Common myeloid progenitor, CD34-positive (primary cell): ENCODE measurements around the gene SLC7A8.

Source experiments
- CTCF ChIA-PET: fragments of 350-600 bp; sonication (Branson Sonifier 250); formaldehyde crosslinking; loops from one replicate; lab custom pipeline; 2021; ENCODE audit warnings: antibody characterized with exemption; lab: Charles Lee
- POLR2A ChIA-PET: fragments of 350-600 bp; sonication (Branson Sonifier 250); formaldehyde crosslinking; loops from one replicate; lab custom pipeline; 2021; ENCODE audit warnings: antibody characterized with exemption; lab: Charles Lee
- DNase-seq, 3 donors: peaks; one replicate each; pipeline versions ENCODE4 v3.0.0 to v3.0.0-alpha.2; 2013
- H3K27ac ChIP-seq, 2 experiments: 1 replicate in 1 of 2; 2 replicates in 1 of 2; pipeline ENCODE4 v1.7.0; 2013; ENCODE audit warnings: inconsistent platforms in 2 of 2, low read length in 2 of 2, mild to moderate bottlenecking in 2 of 2, low read depth in 1 of 2, moderate library complexity in 1 of 2; ENCODE audit not compliant: severe bottlenecking in 2 of 2, insufficient read depth in 1 of 2, poor library complexity in 1 of 2
- H3K27me3 ChIP-seq, 5 experiments: replicated peaks in 2 of 5; 1 replicate in 3 of 5; 2 replicates in 2 of 5; pipeline versions ENCODE4 v1.6.1 to v1.7.0; 2013; ENCODE audit warnings: low read length in 4 of 5, mild to moderate bottlenecking in 2 of 5, moderate library complexity in 2 of 5, inconsistent platforms in 1 of 5; ENCODE audit not compliant: insufficient read depth in 5 of 5, control insufficient read depth in 4 of 5
- H3K36me3 ChIP-seq, 4 experiments: 1 replicate in 2 of 4; 2 replicates in 2 of 4; pipeline versions ENCODE4 v1.6.1 to v1.7.0; 2013; ENCODE audit warnings: low read length in 3 of 4, control low read depth in 1 of 4, mild to moderate bottlenecking in 1 of 4; ENCODE audit not compliant: control insufficient read depth in 4 of 4, insufficient read depth in 4 of 4
- H3K4me1 ChIP-seq, 4 experiments: 1 replicate in 3 of 4; 2 replicates in 1 of 4; pipeline versions ENCODE4 v1.6.1 to v1.7.1; 2013; ENCODE audit warnings: low read length in 3 of 4, mild to moderate bottlenecking in 3 of 4, control low read depth in 1 of 4, inconsistent platforms in 1 of 4, moderate library complexity in 1 of 4; ENCODE audit not compliant: control insufficient read depth in 4 of 4, insufficient read depth in 4 of 4; ENCODE audit errors: control extremely low read depth in 1 of 4
- H3K4me3 ChIP-seq, 7 experiments: 1 replicate in 4 of 7; 2 replicates in 3 of 7; pipeline versions ENCODE4 v1.5.1 to v1.7.0; 2013; ENCODE audit warnings: mild to moderate bottlenecking in 7 of 7, low read length in 6 of 7, moderate library complexity in 6 of 7, inconsistent platforms in 2 of 7, low read depth in 2 of 7, control low read depth in 1 of 7; ENCODE audit not compliant: insufficient read depth in 4 of 7, control insufficient read depth in 1 of 7; ENCODE audit errors: extremely low read depth in 1 of 7
- H3K9me3 ChIP-seq, 5 experiments: 1 replicate in 4 of 5; 2 replicates in 1 of 5; pipeline versions ENCODE4 v1.6.1 to v1.7.1; 2013; ENCODE audit warnings: low read length in 4 of 5, mild to moderate bottlenecking in 2 of 5, inconsistent platforms in 1 of 5, low read depth in 1 of 5, moderate library complexity in 1 of 5; ENCODE audit not compliant: control insufficient read depth in 4 of 5, insufficient read depth in 2 of 5; ENCODE audit errors: control extremely low read depth in 1 of 5
- WGBS: methylation state at CpG from one replicate; pipeline ENCODE4 v1.1.5; 2013; ENCODE audit not compliant: insufficient coverage; 5-methylcytosine and 5-hydroxymethylcytosine counted together

Gene SLC7A8

DNA sequence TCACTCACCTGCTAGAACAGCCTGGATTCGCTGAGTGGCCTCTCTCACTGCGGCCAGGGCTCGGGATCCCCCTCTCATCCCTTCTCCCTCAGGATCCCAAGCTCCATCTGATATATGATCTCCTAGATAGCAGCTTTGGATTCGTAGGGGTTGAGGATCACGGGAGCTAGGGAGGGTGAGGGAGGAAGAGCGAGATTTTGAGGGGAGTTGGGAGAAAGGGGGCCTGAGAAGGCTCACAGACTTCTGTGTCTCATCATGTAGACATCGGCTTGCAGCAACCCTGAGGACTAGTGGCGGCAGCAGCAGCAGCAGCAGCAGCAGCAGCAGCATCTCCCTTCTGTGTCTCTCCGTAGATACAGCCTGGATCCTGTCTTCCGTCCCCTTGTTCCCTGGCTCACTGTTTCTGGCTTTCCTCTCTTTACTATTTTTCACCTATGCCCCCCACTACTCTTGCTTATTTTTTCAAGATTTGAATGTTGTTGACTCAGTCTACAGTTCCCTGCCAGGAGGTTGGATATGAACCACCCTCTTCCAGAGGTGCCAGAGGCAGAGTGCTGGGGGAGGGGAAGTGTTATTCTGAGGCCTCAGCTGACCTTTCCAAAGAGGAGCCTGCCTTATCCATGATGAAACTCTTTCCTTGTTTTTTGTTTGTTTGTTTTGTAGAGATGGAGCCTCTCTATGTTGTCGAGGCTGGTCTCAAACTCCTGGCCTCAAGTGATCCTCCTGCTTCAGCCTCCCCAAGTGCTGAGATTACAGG, 78.7 kb downstream of the SLC7A8 start, which contains the start of gene CIROP:
Gene CIROP, minus strand, starts transcription at position 399 of the 757 bp plus-strand sequence. Its CDS starts 69 bp downstream, at position 330.
- Histone ChIP-seq H3K4me1 (no peaks in the 10 kb centered on the region), H3K27me3 (peaks cover 0 to 3% (median 0%) of the 10 kb centered on the region in 5 experiments), H3K9me3 (no peaks in the 10 kb centered on the region), H3K27ac (no peak within 1 kb of the TSS), H3K36me3 (no peaks in the 10 kb centered on the region), H3K4me3 (no peak within 1 kb of the TSS)
- 96% methylated on average over 7 of the region's 11 CpGs for WGBS
- no peak for DNase-seq
- ChIA-PET POLR2A (no interaction called here), CTCF (interaction anchor here (0.9 to 2.2 kb wide), 7 partner anchors 9 to 47 kb away, joined by 3 to 8 read pairs (median 4); partner anchors contain the start of gene CDH24)

DNA sequence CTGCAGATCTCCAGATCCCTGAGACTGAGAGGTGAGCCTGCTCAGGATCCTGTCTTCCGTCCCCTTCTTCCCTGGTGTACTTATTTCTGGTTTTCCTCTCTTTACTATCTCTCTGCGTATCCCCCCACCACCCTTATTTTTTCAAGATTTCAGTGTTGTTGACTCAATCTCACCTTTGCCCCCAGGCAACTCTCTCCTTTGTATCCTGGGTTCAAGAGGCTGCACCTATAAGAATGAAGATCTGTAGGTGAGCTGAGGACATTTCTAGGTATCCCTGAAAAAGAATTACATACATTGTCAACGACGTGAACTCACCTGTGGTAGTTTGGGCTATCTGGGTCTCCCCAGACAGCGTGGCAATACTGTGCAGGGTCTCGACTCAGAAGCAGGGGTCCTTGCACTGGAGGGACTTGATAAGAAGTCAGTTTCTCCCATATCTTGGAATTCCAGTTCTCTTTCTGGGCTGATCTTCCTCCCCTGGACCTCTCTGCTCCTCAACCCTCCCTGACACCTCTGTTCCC, 79.3 kb downstream of the SLC7A8 start:
- Histone ChIP-seq H3K36me3 (peaks cover 0 to 3% (median under 1%) of the 10 kb centered on the region in 4 experiments), H3K27ac (no peak overlapping the region), H3K9me3 (no peaks in the 10 kb centered on the region), H3K4me3 (no peak overlapping the region), H3K27me3 (peaks cover 0 to 3% (median 0%) of the 10 kb centered on the region in 5 experiments), H3K4me1 (no peaks in the 10 kb centered on the region)
- DNase-seq: no peak
- 91% methylated on average over 6 of the region's 6 CpGs for WGBS
- ChIA-PET CTCF (interaction anchor here (0.9 to 2.2 kb wide), 6 partner anchors 10 to 46 kb away, joined by 3 to 8 read pairs (median 4); partner anchors contain the start of gene CDH24), POLR2A (no interaction called here)

DNA sequence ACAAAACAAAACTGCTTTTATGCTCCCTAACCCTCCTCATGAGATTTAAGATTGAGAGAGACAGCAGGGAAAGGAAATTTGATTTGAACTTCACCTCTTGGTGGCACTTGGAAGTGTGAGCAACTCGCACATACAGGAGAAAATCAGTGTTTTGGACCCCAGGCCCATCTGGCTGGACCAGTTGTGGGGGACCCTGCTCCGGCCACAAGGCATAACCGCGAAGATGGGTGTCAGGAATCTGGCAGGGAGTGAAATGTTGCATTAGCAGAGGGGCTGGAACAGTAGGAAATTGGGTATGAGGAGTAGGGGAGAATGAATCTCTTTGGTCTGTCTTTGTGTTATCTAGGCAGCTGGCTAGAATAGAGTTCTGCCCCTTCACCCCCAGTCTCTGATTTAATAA, 79.9 kb downstream of the SLC7A8 start:
- Histone ChIP-seq H3K9me3 (no peaks in the 10 kb centered on the region), H3K4me3 (no peak overlapping the region), H3K36me3 (peaks cover under 1 to 8% (median 4%) of the 10 kb centered on the region in 4 experiments), H3K27me3 (peaks cover 0 to 3% (median 0%) of the 10 kb centered on the region in 5 experiments), H3K4me1 (no peaks in the 10 kb centered on the region), H3K27ac (no peak overlapping the region)
- WGBS: no CpG with 5 or more reads among the region's 4 CpGs
- ChIA-PET CTCF (interaction anchor here (0.9 to 2.2 kb wide), 6 partner anchors 10 to 46 kb away, joined by 3 to 8 read pairs (median 4); partner anchors contain the start of gene CDH24), POLR2A (no interaction called here)
- no peak for DNase-seq

DNA sequence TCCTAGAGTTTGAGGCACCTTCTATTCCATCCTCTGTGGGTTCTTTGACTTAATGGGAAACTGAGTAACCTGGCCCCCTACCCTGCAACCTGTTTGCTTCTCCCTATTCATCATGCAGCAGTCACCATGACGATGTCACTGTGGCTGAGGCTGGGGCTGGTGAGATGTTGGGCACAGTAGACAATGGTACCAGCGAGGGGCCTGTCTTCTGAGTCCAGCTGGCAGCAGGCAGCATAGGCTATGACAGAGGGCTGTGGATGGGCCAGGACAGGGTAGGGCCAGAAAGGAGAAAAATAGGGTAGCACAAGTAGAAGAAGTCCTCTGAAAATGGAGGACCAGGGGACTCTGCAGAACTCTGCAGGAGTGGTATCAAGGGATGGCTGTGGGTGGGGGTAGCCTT, 80.7 kb downstream of the SLC7A8 start:
- Histone ChIP-seq H3K27ac (no peak overlapping the region), H3K27me3 (peaks cover 0 to 3% (median 0%) of the 10 kb centered on the region in 5 experiments), H3K4me3 (no peak overlapping the region), H3K4me1 (no peaks in the 10 kb centered on the region), H3K36me3 (peaks cover 3 to 16% (median 8%) of the 10 kb centered on the region in 4 experiments), H3K9me3 (no peaks in the 10 kb centered on the region)
- ChIA-PET POLR2A (no interaction called here), CTCF (interaction anchor here (1.3 to 3.8 kb wide), 6 partner anchors 10 to 32 kb away, joined by 3 to 22 read pairs (median 6); no protein-coding TSS in a partner anchor)
- DNase-seq: no peak
- 100% methylated on average over 1 of the region's 2 CpGs for WGBS

DNA sequence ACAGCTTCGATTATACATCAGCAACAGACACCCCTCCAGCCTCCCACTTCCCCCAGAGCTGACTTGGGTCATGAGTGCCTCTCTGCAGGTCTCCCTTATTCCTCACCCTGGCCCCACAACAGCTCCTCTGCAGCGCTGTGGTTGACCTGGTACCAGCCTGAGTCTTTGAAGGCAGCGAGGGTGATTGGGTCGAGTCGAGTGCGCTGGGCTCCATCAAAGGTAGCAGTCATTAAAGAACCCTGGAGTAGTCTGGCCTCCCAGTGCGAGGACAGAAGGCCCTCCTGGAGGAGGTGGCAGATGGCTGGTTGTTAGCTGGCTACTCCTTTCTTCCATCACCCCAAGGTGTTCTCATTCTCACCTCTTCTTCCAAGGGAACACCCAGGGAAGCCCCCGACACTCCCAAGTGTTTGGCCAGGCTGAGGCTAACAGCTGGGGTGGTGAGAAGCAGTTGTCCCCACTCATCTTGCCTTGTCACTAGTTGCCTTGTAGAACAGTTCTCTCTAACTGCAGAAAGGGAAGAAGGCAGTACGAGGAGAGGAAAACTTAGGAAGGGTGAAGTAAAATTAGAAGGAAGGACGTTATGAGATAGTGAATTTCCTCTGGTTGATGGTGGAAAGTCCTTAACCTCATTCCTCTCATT, 81.4 kb downstream of the SLC7A8 start:
- no peaks in the 10 kb centered on the region for H3K9me3 ChIP-seq
- ChIA-PET CTCF (interaction anchor here (1.0 to 3.8 kb wide), 8 partner anchors 8 to 34 kb away, joined by 3 to 26 read pairs (median 8); no protein-coding TSS in a partner anchor), POLR2A (no interaction called here)
- WGBS: 100% methylated on average over 6 of the region's 10 CpGs
- H3K27me3 ChIP-seq: peaks cover 0 to 3% (median 0%) of the 10 kb centered on the region in 5 experiments
- no peak for DNase-seq
- peaks cover 0 to 4% (median 2%) of the 10 kb centered on the region in 4 experiments for H3K4me1 ChIP-seq
- no peak overlapping the region for H3K27ac ChIP-seq
- H3K36me3 ChIP-seq: peaks cover 3 to 20% (median 10%) of the 10 kb centered on the region in 4 experiments
- no peak overlapping the region for H3K4me3 ChIP-seq

DNA sequence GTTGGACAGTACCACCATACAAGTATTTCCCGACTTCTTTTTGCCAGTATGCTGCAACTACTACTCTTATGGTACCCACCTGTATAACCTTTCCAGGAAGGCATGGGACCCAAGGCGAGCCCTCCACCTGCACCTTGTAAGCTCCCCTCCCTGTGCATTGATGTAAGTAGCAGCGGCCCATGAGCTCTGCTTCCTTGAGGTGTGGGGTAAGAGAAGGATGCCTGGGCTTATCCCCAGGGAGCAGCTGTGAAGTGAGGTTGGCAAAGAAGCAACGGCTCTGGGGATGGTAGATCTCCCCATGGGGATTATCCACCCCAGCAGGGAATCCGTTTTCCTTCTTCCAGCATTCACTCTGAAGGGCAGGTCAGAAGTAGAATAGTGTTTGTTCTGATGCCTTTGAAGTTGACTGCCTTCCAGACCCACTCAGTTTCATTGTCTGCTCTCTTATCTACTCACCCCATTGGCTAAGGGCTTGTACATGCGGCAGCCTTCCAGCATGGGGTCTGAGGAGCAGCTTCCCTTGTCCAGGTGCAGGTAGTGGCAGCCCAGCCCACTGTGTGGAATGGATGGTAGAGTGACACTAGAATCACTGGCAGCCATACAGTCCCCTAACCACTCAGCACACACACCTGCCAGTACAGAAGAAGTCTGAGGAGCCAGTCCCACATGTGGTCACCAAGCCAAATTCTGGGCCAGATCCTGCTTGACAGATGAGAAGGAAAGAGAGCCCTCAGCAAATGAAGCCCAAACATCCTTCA, 82.1 kb downstream of the SLC7A8 start:
- POLR2A ChIA-PET: no interaction called here
- H3K36me3 ChIP-seq: peaks cover 3 to 20% (median 10%) of the 10 kb centered on the region in 4 experiments
- no peaks in the 10 kb centered on the region for H3K9me3 ChIP-seq
- DNase-seq: no peak
- H3K27ac ChIP-seq: no peak overlapping the region
- no peak overlapping the region for H3K4me3 ChIP-seq
- H3K4me1 ChIP-seq: peaks cover 2 to 11% (median 8%) of the 10 kb centered on the region in 4 experiments
- CTCF ChIA-PET: interaction anchor here (1.0 to 3.8 kb wide), 11 partner anchors 9 to 116 kb away, joined by 3 to 26 read pairs (median 4); partner anchors contain the start of gene CEBPE
- H3K27me3 ChIP-seq: peaks cover 0 to 3% (median 0%) of the 10 kb centered on the region in 5 experiments
- WGBS: 85% methylated on average over 2 of the region's 6 CpGs
